Astrocyte of the hippocampus (primary cell): Measurements from ENCODE around the gene MAST4.
"Not testable (repeated sequence)": the region's sequence is repeated elsewhere in the genome, so short reads cannot be mapped to it uniquely, and the experiment has no call there.

Experiments
- DNase-seq: peaks from one replicate; pipeline ENCODE4 v3.0.0; 2011; ENCODE audit warnings: low read depth, low spot score

The MAST4 gene

GRCh38 chr5:67123819-67124218 lies 527.6 kb downstream of the MAST4 start:
- DNase-seq = no peak

- no peak for DNase-seq
Measured at GRCh38 chr5:67124556-67124955, 528.4 kb downstream of the MAST4 start.

DNA sequence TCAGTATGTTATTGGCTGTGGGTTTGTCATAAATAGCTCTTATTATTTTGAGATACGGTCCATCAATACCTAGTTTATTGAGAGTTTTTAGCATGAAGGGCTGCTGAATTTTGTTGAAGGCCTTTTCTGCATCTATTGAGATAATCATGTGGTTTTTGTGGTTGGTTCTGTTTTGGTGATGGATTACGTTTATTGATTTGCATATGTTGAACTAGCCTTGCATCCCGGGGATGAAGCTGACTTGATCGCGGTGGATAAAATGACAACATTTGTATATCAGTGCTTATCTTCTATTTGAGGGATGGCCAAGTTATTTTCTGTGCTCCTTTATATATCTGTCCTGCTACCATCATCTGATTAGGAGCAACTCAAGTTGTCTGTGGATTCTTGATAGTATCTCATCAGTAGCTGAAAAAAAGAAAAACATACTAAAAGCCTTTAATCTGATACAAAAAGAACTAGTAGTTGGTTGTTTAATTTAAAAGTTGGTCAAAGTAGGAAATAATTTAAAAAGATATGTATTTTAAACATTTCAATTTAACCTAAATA lies 531.2 kb downstream of the MAST4 start:
- DNase-seq = not testable (repeated sequence)

DNA sequence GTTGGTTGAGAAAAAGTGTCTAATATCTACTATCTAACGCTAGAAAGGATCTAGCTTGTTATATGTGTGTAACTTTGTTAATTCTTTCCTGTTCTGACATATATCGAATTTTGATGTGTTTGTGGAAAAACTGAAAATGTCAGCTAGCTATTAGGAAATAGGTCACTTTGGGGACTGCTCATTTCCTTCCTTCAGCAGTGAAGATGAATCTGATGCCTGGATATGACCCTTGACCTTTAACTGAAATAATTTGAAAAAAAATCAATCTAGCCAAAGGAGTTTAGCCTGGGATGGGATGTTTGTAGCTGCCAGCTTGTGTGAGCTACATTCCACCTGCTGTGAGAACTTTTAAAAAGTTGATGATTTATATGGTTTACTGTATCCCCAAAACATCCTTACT lies 533.6 kb downstream of the MAST4 start:
- DNase-seq = no peak

GRCh38 chr5:67133217-67133616 lies 537.0 kb downstream of the MAST4 start:
- no peak for DNase-seq

- no peak for DNase-seq
Measured at GRCh38 chr5:67133776-67134175, 537.6 kb downstream of the MAST4 start.

- no peak for DNase-seq
Measured at GRCh38 chr5:67135381-67135984, 539.3 kb downstream of the MAST4 start.

DNA sequence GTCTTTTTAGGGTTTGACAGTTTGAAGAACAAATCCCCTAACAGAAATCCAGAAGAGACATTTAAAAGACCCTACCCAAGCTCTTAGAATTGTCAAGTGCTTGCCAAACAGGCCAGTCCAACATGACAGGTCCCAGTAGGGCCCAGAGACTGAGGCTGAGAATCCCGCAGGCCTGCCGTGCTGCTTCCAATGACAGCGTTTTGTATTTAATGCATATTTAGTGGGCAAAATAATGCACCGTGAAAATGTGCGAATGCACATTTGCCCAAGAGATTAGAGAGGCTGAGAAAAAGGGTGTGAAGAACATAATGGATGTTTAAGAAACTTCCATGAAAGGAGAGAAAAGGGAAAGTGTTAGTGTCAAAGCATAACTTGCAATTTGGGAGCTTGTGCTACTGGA lies 542.8 kb downstream of the MAST4 start:
- DNase-seq = no peak

DNA sequence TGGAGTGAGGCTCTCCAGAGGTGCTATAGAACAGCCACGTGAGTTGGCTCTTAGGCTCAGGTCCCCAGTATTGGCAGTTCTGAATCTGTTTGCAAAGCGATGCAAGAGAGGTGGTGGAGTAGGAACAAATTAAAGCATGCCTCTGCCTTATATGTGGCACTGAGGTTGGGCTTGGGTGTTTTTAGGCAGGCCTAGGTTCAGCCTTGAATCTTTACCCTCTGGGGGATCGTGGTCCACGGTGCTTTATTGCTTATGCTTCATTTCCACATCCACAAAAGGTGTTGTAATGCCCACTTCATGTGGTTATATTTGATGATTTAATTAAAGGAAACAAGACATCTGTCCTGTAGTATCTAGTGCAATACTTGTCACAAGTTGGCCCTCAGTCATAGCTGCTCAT lies 544.2 kb downstream of the MAST4 start:
- DNase-seq = no peak

GRCh38 chr5:67141644-67142043 lies 545.5 kb downstream of the MAST4 start:
- DNase-seq = no peak

DNA sequence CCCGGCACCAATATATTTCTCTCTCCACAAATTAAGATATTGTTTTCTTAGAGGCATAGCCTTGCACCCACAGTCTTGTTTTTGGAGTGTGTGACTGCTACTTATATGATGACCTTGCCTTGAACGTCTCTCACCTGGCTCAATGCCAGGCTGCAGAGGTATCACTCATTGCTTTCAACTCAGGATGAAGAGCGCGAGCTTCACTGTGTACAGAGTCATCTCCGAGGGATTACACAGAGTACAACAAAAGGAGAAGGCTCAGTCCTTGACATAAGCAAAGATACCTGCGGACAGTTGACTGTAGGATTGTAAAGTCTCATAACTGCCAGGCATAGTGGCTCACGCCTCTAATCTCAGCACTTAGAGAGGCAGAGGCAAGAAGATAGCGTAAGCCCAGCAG lies 546.6 kb downstream of the MAST4 start:
- no peak for DNase-seq

DNA sequence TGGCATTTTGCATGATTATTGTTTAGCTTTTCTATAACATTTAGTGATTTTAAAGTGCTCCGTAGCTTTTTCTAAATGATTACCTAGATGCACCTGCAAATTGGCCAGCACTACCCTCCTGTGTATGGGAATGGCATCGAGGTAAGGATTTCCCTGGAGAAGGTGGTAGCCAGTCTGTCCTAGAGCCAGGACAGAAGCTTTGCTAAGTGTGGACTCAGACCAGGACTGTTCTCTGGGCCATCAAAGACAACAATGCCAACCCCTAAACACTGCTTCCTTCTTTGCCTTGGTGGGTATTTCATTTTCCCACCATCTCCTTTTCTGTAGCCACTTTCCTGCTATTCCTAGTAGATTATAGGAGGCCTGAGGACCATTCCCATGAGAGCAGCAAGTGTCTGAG lies 547.4 kb downstream of the MAST4 start:
- no peak for DNase-seq

DNA sequence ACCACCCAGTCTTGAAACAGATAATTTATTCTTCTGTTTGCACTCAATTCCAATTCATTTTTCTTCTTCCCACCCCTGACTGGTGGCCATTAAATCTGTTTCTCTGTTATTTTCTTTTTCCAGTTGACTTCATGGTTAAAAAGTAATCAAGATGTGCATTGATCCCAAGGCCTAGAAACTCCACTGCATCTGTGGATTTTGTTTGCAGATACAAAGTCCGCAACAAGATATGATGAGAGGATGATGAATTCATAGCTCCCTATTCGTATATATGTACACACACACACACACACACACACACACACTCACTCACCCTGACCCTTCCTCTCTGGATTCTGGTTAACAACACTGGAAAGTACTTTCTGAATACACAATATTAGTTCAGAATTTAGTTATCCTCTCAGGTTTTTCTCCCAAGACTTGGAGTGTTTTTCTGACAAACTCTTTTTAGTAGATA lies 548.0 kb downstream of the MAST4 start:
- DNase-seq = no peak

GRCh38 chr5:67146574-67146973 lies 550.4 kb downstream of the MAST4 start:
- no peak for DNase-seq

GRCh38 chr5:67146981-67147380 lies 550.8 kb downstream of the MAST4 start:
- DNase-seq = no peak

- peak; percentile 20 for DNase-seq
Measured at GRCh38 chr5:67147760-67148159, 551.6 kb downstream of the MAST4 start.

- DNase-seq = no peak
Measured at GRCh38 chr5:67149057-67149950, 553.1 kb downstream of the MAST4 start.

DNA sequence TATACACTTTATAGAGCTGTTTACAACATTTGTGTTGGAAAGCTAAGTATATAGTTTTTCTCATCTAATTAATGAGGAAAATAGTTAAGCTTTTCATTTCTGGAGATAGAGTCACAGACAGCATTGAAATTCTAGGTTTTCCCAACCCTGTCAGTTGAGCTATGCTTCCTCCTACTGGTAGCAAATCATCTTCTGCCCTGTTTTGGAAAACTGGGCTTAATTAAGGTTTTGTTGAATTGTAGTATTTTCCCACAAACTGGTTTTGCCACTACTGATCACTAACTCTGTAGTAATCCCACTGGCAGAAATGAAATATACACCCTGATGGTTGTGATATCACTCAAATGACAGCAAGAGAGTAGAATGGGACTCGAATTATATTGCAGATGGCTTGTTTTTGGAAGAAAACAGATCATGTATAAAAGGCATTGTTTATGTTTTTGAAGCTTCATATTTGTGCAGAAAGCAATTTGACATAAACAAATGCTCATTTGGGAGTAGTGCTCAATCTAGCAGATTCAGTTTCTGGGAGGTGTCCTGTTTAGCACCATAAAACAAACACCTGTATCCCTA lies 553.8 kb downstream of the MAST4 start:
- DNase-seq = peak; percentile 38

DNA sequence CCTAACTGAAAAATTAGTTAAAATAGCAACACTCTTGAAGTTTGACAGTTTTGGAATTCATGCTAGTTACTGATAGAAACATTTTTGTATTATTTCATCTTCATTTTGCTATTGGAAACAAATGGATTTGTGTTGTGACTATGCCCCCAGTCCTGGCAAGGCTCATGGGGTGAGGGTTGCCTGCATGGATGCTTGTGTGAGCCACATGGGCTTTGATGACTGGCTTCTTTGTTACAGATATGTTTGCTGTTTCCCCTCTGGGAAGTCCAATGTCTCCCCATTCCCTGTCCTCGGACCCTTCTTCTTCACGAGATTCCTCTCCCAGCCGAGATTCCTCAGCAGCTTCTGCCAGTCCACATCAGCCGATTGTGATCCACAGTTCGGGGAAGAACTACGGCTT lies 556.2 kb downstream of the MAST4 start:
- DNase-seq = no peak

- DNase-seq = no peak
Measured at GRCh38 chr5:67153292-67153691, 557.1 kb downstream of the MAST4 start.

DNA sequence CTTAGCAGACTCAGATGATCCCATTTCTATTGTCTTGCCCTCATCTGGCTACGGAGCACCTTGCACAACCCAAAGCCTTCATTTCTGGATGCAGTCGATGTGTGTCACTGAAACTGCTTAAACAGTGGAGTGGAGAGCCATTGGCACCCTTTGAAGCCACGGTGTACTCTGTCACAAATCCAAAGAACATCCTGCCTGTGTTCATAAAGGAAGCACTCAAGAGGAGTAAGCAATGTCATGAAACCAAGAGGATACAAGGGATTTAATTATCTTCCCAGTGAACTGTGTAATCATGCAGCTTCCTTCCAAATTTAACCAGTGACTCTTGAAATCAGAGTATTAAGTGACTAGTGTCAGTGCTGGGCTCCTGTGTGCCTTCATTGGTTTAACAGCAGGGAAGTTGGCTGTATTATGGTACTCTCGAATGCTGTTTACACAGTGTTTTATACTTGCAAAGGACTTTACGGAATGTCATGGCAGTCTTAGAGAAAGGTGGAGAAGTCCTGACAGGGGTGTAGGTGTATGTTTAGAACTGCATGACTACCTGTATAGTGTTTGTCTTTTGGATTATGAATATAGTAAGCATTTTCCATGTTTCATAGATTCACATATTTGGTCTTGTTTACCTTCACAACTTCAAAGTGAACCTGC lies 558.5 kb downstream of the MAST4 start:
- no peak for DNase-seq

DNA sequence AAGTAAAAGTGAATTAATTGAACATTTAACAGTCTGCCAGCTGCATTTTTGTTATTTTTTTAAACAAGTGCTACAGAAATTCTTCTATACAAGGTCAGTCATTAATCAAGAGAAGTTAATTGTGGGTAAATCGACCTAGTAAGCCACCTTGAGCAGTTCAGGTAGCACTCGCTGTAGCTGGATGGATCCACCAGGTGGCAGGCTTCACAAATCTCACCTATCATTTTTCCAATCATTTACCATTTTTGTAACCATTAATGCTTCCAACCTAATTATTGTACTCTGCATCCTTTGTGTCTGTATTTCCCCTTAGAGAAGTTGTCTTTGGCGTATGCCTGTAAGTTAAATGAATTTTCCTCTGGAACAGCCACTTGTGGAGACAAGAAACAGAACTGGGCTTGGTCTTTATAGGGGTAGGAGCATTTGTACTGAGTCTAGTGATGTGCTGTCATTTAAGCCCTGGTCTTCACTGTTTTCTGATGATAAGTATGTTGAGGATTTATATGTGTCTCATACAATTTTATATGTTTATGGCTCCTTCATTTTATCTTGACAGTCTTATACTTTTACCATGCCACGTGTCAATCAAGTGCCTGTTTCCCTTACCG lies 560.9 kb downstream of the MAST4 start:
- peak; percentile 43 for DNase-seq
